Stimulated activated CD4-positive, alpha-beta T cell treated with anti-CD3 and anti-CD28 coated beads, TNF-alpha, amount 100 ng/mL, for 48 hours (primary cell): ENCODE measurements around the gene ZBTB7C.

ENCODE experiments used
- DNase-seq, 3 donors: peaks; one replicate each; pipeline ENCODE4 v3.0.0-alpha.2; 2020; ENCODE audit warnings: low read depth in 3 of 3

Gene ZBTB7C

DNA sequence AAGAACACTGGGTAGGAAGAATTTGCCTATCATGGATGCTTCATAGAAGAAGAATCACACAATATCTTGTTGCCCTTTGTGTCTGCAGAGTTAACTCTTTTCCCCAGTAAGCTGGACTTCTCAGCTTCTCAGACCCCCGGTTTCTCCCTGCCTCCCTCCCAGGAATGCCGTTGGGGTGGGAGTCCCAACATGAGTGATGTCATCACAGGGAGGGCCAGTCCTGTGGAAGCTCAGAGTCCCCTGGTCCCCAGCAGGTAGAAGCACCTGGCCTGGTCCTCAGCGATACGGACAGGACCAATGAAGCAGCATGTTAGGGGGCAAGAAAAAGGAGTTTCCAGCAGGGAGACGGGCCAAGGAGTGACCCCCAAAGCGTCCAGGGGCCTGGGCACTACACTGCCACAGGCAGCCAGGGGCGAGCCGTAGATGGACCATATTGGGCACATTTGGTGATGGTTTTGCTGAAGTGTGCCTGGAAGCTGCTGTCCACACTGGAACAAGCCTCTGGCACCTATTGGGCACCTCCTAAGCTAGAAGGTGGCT, 242.8 kb downstream of the ZBTB7C start:
- DNase-seq, result no peak

DNA sequence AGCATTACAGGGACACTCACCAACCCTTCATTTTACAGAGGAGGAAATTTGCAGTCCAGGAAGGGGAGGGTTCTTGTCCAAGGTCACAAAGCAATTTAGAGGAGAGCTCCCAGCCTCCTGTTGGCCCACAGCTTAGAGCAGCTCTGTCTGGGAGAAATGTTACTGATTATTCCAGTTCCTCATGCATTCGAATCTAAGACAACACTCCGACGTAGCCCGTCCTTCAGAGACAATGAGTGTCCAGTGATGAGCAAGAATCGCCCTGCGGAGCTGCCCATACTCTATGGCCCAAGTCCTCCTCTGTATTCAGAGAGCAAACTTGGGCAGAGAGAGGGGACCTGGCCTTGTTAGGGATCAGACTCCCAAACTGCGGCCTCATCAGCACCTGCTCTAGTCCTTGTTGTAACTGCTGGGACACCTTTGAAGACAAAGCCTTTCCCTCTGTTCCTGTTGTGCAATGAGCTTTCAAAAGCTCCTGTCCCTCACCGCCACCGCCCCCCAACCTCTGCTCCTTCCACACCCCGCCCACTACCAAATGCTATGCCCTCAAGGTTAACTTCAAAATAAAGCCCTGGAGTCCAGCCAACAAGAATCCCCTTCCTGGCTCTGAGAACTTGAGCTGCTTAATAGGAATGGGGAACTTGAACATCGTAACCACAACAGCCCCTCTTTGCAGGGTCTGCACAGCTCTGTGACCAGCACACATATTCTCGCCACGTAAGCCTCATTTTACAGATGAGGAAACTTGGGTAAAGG, 243.9 kb downstream of the ZBTB7C start:
- DNase-seq, result no peak

DNA sequence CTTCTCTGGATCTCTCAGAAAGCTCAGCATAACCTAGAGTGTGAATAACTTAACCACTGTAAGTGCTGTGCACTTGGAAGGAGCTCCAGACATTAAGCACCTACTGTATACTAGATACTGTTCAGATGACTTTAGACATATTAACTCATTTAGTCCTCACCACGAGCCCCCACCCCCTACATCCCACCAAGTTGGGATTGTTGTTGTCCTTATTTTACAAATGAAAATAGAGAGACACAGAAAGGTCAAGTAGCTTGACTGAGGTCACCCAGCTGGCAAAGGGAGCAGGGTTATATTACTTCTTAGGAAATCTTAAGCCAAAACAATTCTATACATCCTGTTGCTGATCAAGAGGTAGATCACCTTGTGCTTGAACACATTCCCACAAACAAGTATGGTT, 244.5 kb downstream of the ZBTB7C start:
- no peak for DNase-seq

DNA sequence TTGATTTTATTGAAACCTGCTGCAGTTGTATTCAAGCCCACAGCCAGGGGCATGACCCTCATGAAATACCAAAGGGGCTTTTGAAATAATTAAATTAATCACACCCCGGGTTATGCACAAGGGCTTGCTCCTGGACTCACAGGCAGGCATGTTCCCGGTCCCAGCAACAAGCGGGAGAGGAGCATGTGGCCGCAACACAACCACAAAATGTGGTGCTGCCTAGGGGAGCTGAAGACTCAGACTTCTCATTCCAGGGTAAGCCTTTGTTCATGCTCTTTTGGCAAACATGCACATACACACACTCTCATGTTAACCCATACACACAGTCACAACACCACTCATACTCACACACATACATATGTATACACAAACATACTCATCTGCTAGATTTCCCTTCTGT, 245.1 kb downstream of the ZBTB7C start:
- no peak for DNase-seq

DNA sequence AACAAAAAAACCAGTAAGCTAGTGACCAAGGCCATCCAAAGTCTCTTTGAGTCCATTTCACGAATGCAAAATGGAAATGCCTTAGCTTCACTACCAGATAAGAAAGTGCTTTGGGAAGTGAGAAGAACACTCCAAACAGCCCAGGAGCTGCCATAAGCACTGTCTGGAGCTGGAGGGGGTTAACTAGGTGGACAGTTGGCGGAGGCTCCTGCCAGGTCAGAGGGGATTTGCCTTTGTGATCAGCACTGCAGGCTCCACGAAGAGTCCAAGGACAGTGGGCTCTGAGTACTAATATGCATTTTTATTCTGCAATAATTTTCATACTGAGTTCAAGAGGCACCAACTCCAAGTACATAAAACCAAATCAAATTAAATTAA, 245.5 kb downstream of the ZBTB7C start:
- no peak for DNase-seq

DNA sequence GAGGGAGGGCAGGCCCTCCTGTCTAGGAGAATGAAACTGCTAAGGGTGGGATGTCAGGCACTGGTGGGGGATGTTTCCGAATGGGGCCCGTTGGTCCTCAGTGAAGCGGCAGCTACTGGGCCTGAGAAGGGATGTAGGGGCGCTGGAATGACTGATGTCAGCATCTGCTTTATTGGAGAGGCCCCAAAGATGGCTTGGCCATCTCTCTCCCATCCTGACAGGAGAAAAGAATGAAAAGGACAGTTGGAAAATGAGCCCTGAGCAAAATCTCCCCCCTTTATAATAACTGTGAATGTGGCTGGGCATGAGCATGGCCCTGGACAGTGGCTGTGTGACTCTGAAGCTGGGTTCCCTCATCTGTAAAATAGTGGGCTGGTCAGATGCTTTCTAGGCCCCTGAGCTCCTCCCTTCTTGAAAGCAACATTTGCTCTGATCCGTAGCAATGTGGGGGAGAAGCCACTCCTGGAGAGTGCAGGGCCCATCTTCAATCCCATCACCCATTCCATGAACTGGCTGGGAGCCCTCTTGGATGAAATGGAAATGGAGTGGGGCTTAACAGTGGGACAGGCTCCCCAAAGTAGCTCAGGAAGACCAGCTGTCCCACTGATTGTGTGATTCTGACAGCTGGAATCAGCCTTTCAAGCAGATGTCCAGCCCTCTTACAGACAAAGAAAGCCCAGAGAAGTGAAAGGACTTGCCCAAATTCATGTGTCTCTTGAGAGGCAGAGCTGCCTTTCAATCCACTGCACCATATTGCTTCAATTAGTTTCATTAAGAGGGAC, 246.0 kb downstream of the ZBTB7C start:
- DNase-seq, result no peak

DNA sequence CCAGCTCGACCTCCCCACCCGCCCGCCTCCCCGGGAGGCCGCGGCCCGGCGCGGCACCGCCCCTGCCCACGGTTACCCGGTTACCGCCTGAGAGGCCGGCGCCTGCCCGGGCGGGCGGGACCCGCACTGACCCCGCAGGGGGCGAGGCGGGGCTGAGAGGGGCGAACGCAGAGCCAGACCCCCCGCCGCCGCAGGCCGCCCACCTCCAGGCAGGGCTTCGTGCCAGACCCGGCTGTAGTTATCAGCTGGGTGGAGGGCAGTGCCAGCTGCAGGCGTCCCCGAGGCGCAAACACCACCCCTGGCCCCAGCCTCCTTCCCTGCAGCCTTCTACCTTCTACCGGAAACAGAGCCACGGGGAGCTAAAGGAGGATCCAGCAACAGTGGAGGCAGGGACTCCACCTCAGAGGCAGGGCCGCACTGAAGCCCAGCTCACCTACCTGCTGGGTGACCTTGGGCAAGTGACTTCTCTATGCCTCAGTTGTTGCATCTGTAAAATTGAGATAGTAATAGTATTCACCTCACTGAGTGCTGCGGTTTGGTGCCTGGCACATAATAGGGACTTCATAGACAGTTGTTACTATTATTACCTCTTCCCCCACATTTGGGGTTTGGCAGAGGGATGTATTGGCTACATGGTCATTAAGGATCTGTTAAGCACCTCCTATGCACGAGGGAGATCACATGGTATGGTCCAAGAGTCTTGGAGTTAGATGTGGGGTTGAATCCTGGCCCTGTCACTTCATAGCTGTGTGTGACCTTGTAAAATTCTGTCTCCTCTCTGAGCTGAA, 247.1 kb downstream of the ZBTB7C start:
- no peak for DNase-seq

DNA sequence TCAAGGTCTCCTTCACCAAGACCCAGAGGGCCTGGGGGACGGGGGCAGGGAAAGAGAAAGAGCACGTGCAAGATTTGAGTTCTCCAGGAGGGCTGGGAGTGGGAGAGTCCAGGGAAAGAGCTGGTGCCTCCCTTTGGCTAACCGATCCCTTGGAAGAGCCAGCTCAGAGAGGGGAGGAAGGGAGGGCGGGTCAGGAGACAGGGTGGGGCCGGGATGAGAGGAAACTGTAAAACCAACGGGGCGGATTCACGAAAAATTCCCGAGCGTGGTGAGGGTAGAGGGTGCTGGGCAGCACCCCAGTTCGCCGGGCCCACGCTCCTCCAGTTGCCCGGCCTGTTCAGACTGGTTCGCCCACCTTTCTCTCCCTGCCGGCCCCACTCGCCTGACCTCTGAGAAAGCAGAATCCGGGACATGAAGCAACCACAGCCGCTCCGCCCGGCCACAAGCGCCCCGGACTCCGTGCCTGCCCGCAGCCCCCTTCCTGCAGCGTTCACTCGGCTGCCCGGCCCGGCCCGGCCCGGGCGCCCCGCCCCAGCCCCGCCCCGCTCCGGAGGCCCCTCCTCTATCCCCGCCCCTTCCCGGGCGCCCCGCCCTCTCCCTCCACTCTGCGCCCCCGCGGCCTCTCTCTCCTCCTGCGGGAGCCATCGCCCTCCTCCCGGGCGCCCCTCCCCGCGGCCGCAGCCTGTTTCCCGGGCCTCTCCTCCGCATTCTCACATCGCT, 247.8 kb downstream of the ZBTB7C start:
- peak; percentile 27 to 58 (median 28) for DNase-seq

DNA sequence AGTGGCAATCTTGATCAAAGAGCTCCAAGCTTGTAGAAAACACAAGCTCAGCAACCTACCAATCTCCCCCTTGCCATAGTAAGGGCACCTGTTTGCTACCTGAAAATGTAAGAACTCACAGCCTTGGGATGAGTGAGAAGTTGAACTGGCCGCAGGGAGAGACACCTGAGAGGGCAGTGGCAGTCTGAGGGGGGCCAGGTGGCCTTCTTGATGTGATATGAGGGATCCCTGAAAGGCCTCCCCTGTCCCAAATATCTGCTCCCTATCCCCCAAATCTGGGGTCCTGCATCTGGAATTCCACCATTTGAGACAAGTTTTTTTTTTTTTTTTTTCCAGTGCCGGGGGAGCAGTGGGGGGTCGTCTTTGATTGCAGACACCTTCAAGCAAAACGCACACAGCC, 248.6 kb downstream of the ZBTB7C start:
- no peak for DNase-seq

DNA sequence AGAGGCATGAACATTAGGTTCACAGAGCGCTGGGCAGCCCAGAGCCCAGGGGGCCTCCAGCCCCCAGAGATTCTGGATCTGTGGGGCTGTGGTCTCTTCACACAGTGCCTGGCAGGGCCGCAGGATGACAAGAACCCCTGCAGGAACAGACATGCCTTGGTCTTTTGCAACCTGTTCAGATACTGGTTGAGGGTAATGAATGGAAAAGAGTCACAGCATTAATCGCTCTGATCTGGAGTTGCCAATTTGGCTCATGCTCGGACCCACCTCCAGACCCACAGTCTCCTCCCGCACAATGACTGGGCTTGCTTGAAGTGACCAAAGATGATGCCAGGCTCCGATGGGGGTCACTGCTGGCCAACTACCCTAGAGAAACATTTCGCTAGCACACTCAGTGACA, 249.4 kb downstream of the ZBTB7C start:
- no peak for DNase-seq

DNA sequence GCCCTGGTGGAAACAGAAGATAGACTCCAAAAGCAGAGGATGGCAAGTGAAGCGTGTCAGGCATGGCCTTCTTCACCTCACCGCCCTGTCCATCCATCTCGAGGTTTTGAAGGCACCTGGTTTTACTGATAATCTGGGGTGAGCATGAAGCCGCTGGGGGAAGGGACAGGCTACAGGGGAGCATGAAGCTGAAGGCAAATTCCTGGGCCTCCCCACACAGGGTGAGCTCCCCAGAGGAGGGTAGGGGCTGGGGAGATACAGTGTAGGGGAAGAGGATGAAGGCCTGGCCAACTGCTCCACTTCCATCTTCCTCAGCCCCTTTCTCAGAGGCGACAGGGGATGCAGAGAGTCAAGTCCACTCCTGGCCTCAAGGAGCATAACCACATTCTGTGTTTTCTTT, 250.5 kb downstream of the ZBTB7C start:
- DNase-seq, result no peak

DNA sequence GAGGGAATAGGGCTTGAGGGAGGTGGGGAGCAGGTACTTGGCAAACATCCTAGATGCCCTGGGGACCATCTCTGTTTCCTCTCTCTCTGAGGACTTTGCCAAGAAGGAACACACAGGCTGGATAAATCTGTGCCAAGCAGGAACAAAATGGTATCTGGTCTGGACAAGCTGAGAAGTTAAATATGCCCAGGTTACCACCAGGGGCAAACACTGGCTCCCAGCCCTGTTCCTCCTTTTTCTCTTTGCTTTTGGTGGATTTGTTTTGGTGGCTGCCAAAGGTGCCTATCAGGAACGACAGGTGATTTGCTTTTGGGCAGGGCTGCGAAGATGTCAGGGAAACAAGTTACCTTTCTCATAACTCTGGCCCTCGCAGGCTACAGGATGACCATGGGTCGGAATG, 251.2 kb downstream of the ZBTB7C start:
- no peak for DNase-seq

DNA sequence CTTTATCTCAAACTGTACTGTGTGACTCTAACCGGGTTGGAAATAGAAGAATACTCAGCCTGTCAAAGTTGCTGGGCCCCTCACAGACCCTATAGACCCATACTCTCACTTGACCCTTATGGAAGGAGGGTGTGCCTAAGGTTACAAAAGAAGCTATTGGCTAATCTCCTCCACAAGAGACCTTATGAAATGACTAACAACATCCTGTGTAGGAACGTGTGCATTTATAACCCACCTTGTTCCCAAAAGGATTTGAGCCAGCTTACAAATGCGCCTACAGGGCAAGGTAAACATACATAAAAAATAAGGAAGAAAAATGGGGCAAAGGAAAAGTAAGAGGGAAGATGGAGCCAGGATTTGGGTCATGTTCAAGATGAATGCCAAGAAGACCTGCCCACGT, 253.3 kb downstream of the ZBTB7C start:
- no peak for DNase-seq

DNA sequence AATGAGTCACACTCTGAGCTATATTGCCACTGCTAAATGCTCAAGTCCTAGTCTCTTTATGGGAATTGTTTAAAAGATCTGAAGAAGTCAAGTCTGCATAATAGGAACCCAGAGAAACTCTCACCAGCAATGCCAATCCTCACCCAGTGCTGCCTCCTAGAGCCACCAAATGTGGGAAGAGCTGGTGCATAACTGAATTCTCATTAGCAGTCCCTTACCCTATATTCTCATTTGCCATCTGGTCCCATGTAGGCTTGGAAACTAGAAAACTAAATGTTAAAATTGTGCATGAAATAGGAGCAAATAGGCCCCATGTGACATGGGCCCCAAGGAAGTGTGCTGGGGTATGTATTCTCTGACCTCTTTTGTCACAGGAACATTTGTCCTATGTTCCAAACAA, 254.4 kb downstream of the ZBTB7C start:
- no peak for DNase-seq

DNA sequence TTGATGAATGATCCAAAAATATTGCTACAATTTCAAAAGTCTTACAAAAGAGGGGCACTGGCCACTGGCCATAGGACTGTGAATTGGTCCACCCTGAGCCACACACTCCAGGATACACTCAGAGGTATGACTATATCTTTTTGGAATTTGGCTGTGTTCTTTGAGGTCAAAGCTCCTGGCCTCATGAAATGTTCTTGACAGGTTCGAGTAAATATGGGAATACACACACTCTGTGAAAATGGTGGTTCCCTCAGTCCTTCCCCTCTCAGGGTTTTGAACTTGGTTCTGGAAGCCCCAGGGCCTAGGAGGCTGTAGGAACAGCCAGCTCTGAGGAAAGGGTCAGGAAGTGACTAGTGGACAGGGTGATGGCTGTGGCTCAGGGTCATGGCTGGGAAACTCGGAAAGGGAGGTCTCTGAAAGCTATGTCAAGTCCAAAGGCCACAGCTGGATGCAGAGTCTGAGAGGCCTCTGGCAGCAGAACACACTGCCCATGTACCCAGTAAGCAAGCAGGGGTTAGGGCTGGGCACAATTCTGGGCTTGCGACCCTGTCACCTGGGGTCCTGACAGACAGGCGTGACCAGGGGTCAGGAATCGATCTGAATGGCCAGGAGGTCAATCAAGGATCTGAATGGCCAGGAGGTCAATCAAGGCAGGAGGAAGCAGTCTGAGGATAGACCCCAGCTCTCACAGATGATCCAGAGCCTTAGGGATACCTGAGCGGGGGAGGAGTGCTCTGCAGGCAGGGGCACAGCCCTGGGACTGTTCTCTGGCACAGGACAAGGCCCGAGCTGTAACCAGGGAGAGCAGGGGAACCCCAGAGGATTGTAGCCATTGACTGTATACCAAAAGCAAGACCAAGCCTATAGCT, 255.3 kb downstream of the ZBTB7C start:
- no peak for DNase-seq

DNA sequence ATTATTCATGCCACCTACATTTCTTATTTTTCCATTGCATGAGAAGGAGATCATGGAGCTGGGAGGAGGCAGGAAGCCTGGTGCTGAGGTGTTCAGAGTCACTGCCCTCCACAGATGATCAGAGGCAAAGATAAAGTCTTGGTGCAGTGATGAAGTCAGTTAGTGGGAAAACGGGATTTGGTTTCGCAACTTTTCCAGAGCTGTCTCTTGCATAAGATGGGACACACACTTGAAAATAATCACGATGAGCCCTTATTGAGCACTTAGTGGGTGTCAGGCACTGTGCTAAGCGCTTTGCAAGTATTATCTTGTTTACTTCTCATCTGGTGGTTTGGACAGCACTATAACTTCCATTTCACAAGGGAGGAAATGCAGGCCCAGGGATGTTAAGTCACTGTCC, 256.6 kb downstream of the ZBTB7C start:
- DNase-seq, result no peak

DNA sequence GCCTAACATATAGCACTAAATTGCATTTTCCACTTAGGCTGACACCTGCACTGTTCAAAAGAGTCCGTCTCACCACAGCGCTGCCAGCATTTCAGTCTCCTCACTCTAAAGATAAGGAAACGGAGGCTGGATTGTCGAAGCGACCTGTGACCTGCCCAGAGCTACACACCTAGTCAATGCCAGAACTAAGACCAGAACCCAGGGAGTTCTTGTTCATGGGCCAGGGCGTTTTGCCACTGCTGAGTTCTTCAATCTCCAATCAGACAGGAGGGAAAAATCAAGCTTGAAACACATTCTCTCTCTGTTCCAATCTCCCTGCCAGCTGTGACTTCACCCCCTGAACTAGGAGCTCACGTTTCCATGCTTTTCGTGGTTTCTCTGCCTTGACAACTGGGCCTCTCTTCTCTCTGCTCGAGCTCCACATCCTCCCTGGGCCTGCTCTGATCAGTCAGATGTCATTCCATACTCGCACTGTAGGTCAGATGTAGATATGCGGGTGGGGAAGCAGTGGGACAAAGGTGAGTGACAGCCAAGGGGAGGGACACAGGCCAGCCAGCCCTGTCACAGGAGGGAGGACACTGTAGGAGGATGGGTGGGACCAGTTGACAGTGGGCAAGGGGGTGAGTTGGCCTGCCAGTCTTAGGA, 257.6 kb downstream of the ZBTB7C start:
- DNase-seq, result no peak

DNA sequence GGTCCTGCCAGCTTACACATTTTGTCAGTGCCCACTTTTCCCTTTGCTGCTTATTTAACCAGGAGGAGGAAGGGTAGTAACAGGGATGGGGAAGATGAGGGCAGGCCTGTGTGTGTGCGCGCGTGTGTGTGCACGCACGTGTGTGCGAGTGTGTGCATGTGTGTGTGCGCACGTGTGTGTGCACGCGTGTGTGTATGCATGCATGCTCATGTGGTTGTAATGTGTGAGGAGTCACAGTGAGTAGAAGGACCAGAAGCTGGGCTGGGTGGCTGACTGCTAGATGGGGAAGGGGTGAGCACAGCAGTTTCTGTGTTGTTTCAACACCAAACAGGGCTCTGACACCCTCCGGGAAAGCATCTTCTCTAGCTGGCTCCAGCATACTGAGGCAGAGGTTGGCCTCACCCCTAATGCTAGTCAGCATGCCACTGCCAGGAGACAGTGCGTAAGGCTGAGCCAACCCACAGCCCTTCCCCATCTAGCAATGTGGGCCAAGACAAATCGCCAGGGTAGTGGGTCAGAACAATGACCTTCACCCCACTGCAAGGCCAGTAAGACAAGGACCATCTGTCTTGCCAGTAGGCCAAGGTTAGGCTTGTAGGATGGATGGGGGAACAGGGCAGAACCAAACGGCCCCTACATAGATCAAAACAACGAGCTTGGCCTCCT, 260.0 kb downstream of the ZBTB7C start:
- no peak for DNase-seq

DNA sequence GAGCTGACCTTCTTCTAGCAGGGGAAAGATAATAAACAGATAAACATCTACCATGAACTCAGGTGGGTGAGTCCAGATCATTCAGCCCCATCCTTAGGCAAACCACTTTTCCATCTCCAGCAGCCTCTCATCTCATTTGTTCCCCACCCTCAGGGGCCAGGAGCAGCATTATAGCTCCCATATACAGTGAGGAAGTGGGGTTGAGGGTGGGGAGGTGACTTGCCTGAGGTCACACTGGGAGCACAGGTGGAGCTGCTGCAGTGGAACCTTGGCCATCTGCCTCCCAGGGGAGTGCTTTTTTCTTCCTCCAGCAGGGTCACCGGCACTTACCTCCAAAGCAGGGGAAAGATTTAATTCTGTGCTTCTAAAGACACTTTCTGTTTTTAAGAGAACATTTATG, 266.2 kb downstream of the ZBTB7C start:
- no peak for DNase-seq

DNA sequence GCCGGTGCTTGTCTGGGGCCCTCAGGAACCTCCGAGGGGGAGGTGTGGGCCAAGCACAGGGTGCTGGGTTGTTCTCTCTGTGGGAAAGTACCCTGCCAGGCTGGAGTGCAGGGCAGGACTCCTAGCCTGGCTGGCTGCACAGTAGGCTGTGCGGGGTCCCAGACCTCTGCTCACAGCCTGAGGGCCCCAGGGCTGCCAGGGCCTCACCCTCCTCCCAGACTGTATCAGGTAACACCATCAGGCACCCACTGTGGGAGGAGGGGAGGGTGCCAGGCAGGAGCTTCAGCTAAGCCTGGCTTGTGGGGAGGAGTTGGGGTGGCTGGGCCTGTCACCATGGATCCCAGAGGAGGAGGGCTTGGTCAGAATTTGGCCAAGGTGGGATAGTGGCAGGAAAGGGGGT, 266.8 kb downstream of the ZBTB7C start:
- DNase-seq, result no peak
